T-helper 1 cell treated with Interleukin-12 subunit alpha and Interleukin-12 subunit beta and Interleukin-4 antibody, amounts not matched to agents 30 μg/mL and 1 μg/mL, for 36 hours (primary cell): ENCODE data around the gene ZPR1.

Source experiments
- H3K27ac Mint-ChIP-seq: one replicate; pipeline ENCODE4 v1.8.0; 2021; ENCODE audit warnings: mild to moderate bottlenecking, mixed read lengths
- H3K27me3 Mint-ChIP-seq: one replicate; pipeline ENCODE4 v1.8.0; 2021; ENCODE audit warnings: low read depth, mixed read lengths
- H3K36me3 Mint-ChIP-seq: one replicate; pipeline ENCODE4 v1.8.0; 2021; ENCODE audit warnings: low read depth, mixed read lengths
- H3K4me1 Mint-ChIP-seq: one replicate; pipeline ENCODE4 v1.8.0; 2021; ENCODE audit warnings: low read depth, mixed read lengths
- H3K4me3 Mint-ChIP-seq: one replicate; pipeline ENCODE4 v1.8.0; 2021; ENCODE audit warnings: mild to moderate bottlenecking, moderate library complexity, mixed read lengths
- H3K9me3 Mint-ChIP-seq: one replicate; pipeline ENCODE4 v1.8.0; 2021; ENCODE audit warnings: mixed read lengths

ZPR1 gene

GRCh38 chr11:116731097-116731761, 56.6 kb downstream of the ZPR1 start:
- Mint-ChIP-seq H3K36me3 (peaks cover 4% of the 10 kb centered on the region), H3K9me3 (no peaks in the 10 kb centered on the region), H3K27me3 (no peaks in the 10 kb centered on the region), H3K27ac (no peak overlapping the region), H3K4me3 (no peak overlapping the region), H3K4me1 (peaks cover 7% of the 10 kb centered on the region)

GRCh38 chr11:116730601-116731000, 57.2 kb downstream of the ZPR1 start:
- Mint-ChIP-seq H3K27ac (no peak overlapping the region), H3K27me3 (no peaks in the 10 kb centered on the region), H3K4me1 (peaks cover 7% of the 10 kb centered on the region), H3K36me3 (peaks cover 4% of the 10 kb centered on the region), H3K4me3 (no peak overlapping the region), H3K9me3 (no peaks in the 10 kb centered on the region)

- no peaks in the 10 kb centered on the region for H3K27me3 Mint-ChIP-seq
- peaks cover 4% of the 10 kb centered on the region for H3K36me3 Mint-ChIP-seq
Observed at GRCh38 chr11:116730241-116730561, 57.6 kb downstream of the ZPR1 start.

GRCh38 chr11:116729501-116730240, 58.2 kb downstream of the ZPR1 start:
- peaks cover 7% of the 10 kb centered on the region for H3K4me1 Mint-ChIP-seq
- H3K27ac Mint-ChIP-seq, result no peak overlapping the region
- H3K4me3 Mint-ChIP-seq, result no peak overlapping the region
- no peaks in the 10 kb centered on the region for H3K27me3 Mint-ChIP-seq
- peaks cover 4% of the 10 kb centered on the region for H3K36me3 Mint-ChIP-seq
- no peaks in the 10 kb centered on the region for H3K9me3 Mint-ChIP-seq

More at GRCh38 chr11:116730241-116730561, 57.6 kb downstream of the ZPR1 start:
- peaks cover 7% of the 10 kb centered on the region for H3K4me1 Mint-ChIP-seq
- no peak overlapping the region for H3K4me3 Mint-ChIP-seq
- no peak overlapping the region for H3K27ac Mint-ChIP-seq
- no peaks in the 10 kb centered on the region for H3K9me3 Mint-ChIP-seq

- H3K9me3 Mint-ChIP-seq, result no peaks in the 10 kb centered on the region
- H3K4me3 Mint-ChIP-seq, result no peak overlapping the region
- peaks cover 6% of the 10 kb centered on the region for H3K27me3 Mint-ChIP-seq
- no peaks in the 10 kb centered on the region for H3K36me3 Mint-ChIP-seq
- H3K27ac Mint-ChIP-seq, result no peak overlapping the region
- H3K4me1 Mint-ChIP-seq, result peaks cover 3% of the 10 kb centered on the region
Observed at GRCh38 chr11:116727990-116728389, 59.8 kb downstream of the ZPR1 start.

GRCh38 chr11:116725434-116726221, 62.2 kb downstream of the ZPR1 start:
- H3K27ac Mint-ChIP-seq, result no peak overlapping the region
- no peaks in the 10 kb centered on the region for H3K36me3 Mint-ChIP-seq
- no peak overlapping the region for H3K4me3 Mint-ChIP-seq
- H3K4me1 Mint-ChIP-seq, result no peaks in the 10 kb centered on the region
- H3K9me3 Mint-ChIP-seq, result no peaks in the 10 kb centered on the region
- peaks cover 8% of the 10 kb centered on the region for H3K27me3 Mint-ChIP-seq

- no peaks in the 10 kb centered on the region for H3K9me3 Mint-ChIP-seq
- no peak overlapping the region for H3K4me3 Mint-ChIP-seq
- no peak overlapping the region for H3K27ac Mint-ChIP-seq
- no peaks in the 10 kb centered on the region for H3K4me1 Mint-ChIP-seq
- peaks cover 8% of the 10 kb centered on the region for H3K27me3 Mint-ChIP-seq
- no peaks in the 10 kb centered on the region for H3K36me3 Mint-ChIP-seq
Observed at GRCh38 chr11:116724813-116725212, 63.0 kb downstream of the ZPR1 start.
